ENCODE measurements around the gene CENPO. TPM values are rescaled to one million over a fixed set of nuclear protein-coding genes. Genes with fewer than 3 reads are reported as not detected.

CENPO gene
- total RNA-seq, 2 experiments from 2014 or later: 3.4 to 3.5 TPM

DNA sequence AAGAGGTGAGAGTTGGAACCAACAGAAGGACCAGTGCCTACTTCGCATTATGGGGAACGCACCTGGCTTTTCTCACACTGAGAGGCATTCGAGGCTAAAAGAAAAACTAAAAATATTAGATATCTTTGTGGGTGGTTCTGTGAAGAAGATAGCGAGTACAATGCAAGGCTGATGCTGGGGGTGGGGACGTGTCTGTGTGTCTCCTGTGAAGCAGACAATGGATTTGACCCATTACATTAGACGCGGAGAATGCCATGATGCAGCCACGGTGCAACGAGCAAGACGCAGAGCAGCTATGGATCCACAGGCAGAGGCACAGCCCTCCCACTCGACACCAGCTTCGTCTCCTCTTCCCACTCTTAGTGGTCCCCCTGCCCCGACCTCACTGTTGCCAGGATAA is 65.8 kb downstream of the CENPO start:
- no peak overlapping the region for H3K27ac ChIP-seq (ENCODE audit: low read depth in 1 of 2, low read length in 2 of 2)
- Mint-ChIP-seq H3K27me3 (no peaks in the 10 kb centered on the region), H3K9me3 (no peaks in the 10 kb centered on the region), H3K4me3 (no peak overlapping the region), H3K27ac (no peak overlapping the region), H3K36me3 (ENCODE audit: low read depth) (no peaks in the 10 kb centered on the region), H3K4me1 (ENCODE audit: low read depth) (no peaks in the 10 kb centered on the region)
- no peaks in the 10 kb centered on the region for H3K9me3 ChIP-seq (ENCODE audit: control insufficient read depth in 1 of 2, insufficient read depth in 1 of 2, low read length in 2 of 2)
- ChIA-PET CTCF (no interaction called here), POLR2A (no interaction called here)
- no peaks in the 10 kb centered on the region for H3K36me3 ChIP-seq (ENCODE audit: insufficient read depth, low read length)
- H3K4me3 ChIP-seq (ENCODE audit: low read length): no peak overlapping the region
- H3K4me1 ChIP-seq (ENCODE audit: insufficient read depth, low read length): no peaks in the 10 kb centered on the region
- TF ChIP-seq, protein P1, sequence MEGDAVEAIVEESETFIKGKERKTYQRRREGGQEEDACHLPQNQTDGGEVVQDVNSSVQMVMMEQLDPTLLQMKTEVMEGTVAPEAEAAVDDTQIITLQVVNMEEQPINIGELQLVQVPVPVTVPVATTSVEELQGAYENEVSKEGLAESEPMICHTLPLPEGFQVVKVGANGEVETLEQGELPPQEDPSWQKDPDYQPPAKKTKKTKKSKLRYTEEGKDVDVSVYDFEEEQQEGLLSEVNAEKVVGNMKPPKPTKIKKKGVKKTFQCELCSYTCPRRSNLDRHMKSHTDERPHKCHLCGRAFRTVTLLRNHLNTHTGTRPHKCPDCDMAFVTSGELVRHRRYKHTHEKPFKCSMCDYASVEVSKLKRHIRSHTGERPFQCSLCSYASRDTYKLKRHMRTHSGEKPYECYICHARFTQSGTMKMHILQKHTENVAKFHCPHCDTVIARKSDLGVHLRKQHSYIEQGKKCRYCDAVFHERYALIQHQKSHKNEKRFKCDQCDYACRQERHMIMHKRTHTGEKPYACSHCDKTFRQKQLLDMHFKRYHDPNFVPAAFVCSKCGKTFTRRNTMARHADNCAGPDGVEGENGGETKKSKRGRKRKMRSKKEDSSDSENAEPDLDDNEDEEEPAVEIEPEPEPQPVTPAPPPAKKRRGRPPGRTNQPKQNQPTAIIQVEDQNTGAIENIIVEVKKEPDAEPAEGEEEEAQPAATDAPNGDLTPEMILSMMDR (IDR thresholded peaks at IDR 0.05): no peak
- DNase-seq (no peak), ATAC-seq (ENCODE audit: poor library complexity) (no peak)
- intact Hi-C loops (cut with DNase I, micrococcal nuclease): no loop called here
- no peaks in the 10 kb centered on the region for H3K27me3 ChIP-seq (ENCODE audit: control insufficient read depth in 1 of 2, insufficient read depth in 2 of 2, low read length in 2 of 2)

DNA sequence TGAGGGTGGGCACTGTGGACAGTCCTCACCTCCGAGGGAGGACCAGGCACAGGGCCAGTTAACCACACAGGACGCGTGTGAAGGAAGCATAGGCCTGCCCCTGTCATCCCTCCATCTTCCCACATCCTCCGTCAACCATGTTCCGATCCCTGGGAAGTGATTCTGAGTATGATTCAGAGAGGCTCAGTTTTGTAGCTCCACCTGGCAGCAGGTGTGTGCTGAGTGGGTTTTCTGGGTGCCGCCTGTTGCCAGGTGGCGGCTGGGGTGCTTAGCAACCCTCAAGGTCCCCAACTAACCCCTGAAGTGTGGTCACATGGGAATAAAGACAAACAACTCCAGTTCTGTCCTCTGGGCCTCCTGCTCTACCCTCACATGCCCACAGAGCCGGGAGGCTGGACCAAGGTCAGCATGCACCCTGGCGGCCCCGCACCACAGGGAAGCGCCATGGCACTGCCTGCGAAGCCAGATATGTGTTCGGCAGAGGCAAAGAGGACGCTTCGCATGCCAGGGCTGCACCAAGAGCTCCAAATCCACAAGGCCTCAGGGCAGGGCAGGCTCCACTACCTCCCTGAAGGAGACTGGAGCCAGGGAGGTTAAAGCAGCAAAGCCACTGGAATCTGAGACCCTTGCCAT is 66.9 kb downstream of the CENPO start:
- intact Hi-C loops (cut with DNase I, micrococcal nuclease): no loop called here
- ChIA-PET POLR2A (no interaction called here), CTCF (no interaction called here)
- Histone ChIP-seq H3K4me3 (ENCODE audit: low read length) (no peak overlapping the region), H3K27ac (ENCODE audit: low read depth in 1 of 2, low read length in 2 of 2) (no peak overlapping the region), H3K4me1 (ENCODE audit: insufficient read depth, low read length) (no peaks in the 10 kb centered on the region), H3K27me3 (ENCODE audit: control insufficient read depth in 1 of 2, insufficient read depth in 2 of 2, low read length in 2 of 2) (no peaks in the 10 kb centered on the region), H3K9me3 (ENCODE audit: control insufficient read depth in 1 of 2, insufficient read depth in 1 of 2, low read length in 2 of 2) (no peaks in the 10 kb centered on the region), H3K36me3 (ENCODE audit: insufficient read depth, low read length) (no peaks in the 10 kb centered on the region)
- no peaks in the 10 kb centered on the region for H3K9me3 Mint-ChIP-seq
- no peak overlapping the region for H3K4me3 Mint-ChIP-seq
- H3K4me1 Mint-ChIP-seq (ENCODE audit: low read depth): no peaks in the 10 kb centered on the region
- no peak overlapping the region for H3K27ac Mint-ChIP-seq
- TF ChIP-seq, protein P1 (IDR thresholded peaks at IDR 0.05): no peak
- DNase-seq: no peak
- no peaks in the 10 kb centered on the region for H3K36me3 Mint-ChIP-seq (ENCODE audit: low read depth)
- ATAC-seq (ENCODE audit: poor library complexity): no peak
- no peaks in the 10 kb centered on the region for H3K27me3 Mint-ChIP-seq

DNA sequence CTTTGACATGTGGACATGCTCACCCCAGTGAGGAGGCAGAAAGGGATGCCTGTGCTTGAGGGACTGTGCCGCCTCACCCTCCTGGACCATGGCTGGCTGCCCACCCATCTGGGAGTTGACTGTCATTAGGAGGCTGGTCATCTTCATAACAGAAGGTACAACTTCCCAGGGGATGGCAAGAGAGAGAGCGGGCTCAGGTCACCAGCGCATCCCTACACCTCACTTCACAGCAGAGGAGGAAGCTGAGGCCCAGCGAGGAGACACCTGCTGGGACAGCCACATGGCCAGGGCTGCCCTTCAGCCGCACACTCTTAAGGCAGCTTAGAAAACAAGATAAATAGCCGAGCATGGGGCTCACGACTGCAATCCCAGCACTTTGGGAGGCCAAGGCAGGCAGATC is 67.4 kb downstream of the CENPO start:
- CTCF ChIA-PET: no interaction called here
- Histone ChIP-seq H3K4me1 (ENCODE audit: insufficient read depth, low read length) (no peaks in the 10 kb centered on the region), H3K27ac (ENCODE audit: low read depth in 1 of 2, low read length in 2 of 2) (no peak overlapping the region), H3K27me3 (ENCODE audit: control insufficient read depth in 1 of 2, insufficient read depth in 2 of 2, low read length in 2 of 2) (no peaks in the 10 kb centered on the region), H3K4me3 (ENCODE audit: low read length) (no peak overlapping the region), H3K9me3 (ENCODE audit: control insufficient read depth in 1 of 2, insufficient read depth in 1 of 2, low read length in 2 of 2) (no peaks in the 10 kb centered on the region), H3K36me3 (ENCODE audit: insufficient read depth, low read length) (no peaks in the 10 kb centered on the region)
- no peaks in the 10 kb centered on the region for H3K9me3 Mint-ChIP-seq
- H3K36me3 Mint-ChIP-seq (ENCODE audit: low read depth): no peaks in the 10 kb centered on the region
- POLR2A ChIA-PET: no interaction called here
- H3K27ac Mint-ChIP-seq: no peak overlapping the region
- no peak overlapping the region for H3K4me3 Mint-ChIP-seq
- TF ChIP-seq, protein P1 (IDR thresholded peaks at IDR 0.05): no peak
- no peaks in the 10 kb centered on the region for H3K4me1 Mint-ChIP-seq (ENCODE audit: low read depth)
- no peaks in the 10 kb centered on the region for H3K27me3 Mint-ChIP-seq
- no peak for DNase-seq
- ATAC-seq (ENCODE audit: poor library complexity): no peak
- intact Hi-C loops (cut with DNase I, micrococcal nuclease): no loop called here

Measured in CD4-positive, alpha-beta T cell (primary cell).